ENCODE data around the gene NLN.

DNA sequence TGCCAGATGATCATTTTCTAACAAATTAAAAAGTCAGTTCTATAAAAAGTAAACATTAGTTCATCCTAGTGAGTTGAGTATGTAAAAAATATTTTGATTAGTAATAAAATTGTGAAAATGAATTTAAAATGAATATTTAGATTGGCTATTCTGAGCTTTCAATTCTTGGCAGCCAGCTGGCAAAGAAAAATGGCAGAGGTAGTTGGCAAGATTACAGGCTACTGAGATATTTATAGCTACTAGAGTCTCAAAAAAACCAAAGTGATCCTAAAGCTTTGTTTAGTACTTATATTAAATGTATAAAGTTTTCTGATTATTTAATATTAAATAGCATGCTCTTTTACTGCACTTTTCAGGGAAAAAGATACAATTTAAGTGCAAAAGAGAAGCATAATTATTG is 25.1 kb upstream of the NLN start:
- TF ChIP-seq CTCF (IDR thresholded peaks at IDR 0.05) (no peak), POLR2A (IDR thresholded peaks at IDR 0.05) (no peak)
